Gastroesophageal sphincter (tissue), 4 donors: ENCODE measurements around the gene TIMD4. TPM values are rescaled to one million over a fixed set of nuclear protein-coding genes. Genes with fewer than 3 reads are reported as not detected.

Experiments used
- ATAC-seq: fragments of 150-250 bp; one replicate; pipeline ENCODE4 v1.9.1; 2016; ENCODE audit warnings: mild to moderate bottlenecking, moderate library complexity
- H3K27ac ChIP-seq, 4 donors: fragments of 200-600 bp; sonication (generic) in 3 of 4; 1 replicate in 3 of 4; 2 replicates in 1 of 4; pipeline ENCODE4 v1.5.1; 2016 to 2019
- H3K27me3 ChIP-seq: fragments of 200-600 bp; sonication (generic); one replicate; pipeline ENCODE4 v1.5.1; 2019
- H3K36me3 ChIP-seq, 2 donors: fragments of 200-600 bp; sonication (generic); one replicate each; pipeline ENCODE4 v1.5.1; 2019; ENCODE audit warnings: control low read depth in 1 of 2
- H3K4me1 ChIP-seq, 3 donors: fragments of 200-600 bp; sonication (generic); 1 replicate in 2 of 3; 2 replicates in 1 of 3; pipeline ENCODE4 v1.5.1; 2016 to 2019; ENCODE audit warnings: control low read depth in 2 of 3
- H3K4me3 ChIP-seq, 2 donors: fragments of 200-600 bp; sonication (generic); one replicate each; pipeline ENCODE4 v1.5.1; 2019; ENCODE audit warnings: mild to moderate bottlenecking in 1 of 2, moderate library complexity in 1 of 2
- H3K9me3 ChIP-seq, 3 donors: fragments of 200-600 bp; sonication (generic); one replicate each; pipeline ENCODE4 v1.5.1; 2017 to 2019; ENCODE audit warnings: control low read depth in 2 of 3
- EP300 ChIP-seq: sonication (generic); formaldehyde crosslinking; IDR thresholded peaks from one replicate; pipeline ENCODE4 v1.6.1; 2017; ENCODE audit warnings: antibody characterized with exemption, mild to moderate bottlenecking
- POLR2A ChIP-seq, 2 donors: fragments of 450-650 bp; IDR thresholded peaks; one replicate each; pipeline ENCODE4 v1.6.1; 2017; ENCODE audit warnings: antibody characterized with exemption in 2 of 2, mild to moderate bottlenecking in 2 of 2, moderate library complexity in 1 of 2
- POLR2AphosphoS5 ChIP-seq: sonication (generic); formaldehyde crosslinking; IDR thresholded peaks from one replicate; pipeline ENCODE4 v1.6.1; 2017; ENCODE audit warnings: antibody characterized with exemption
- WGBS, 2 donors: methylation state at CpG; one replicate each; pipeline ENCODE4 v1.1.5; 2018; ENCODE audit warnings: low coverage in 1 of 2; 5-methylcytosine and 5-hydroxymethylcytosine counted together
- total RNA-seq, 4 donors: library from RNA; depleted of rRNA; stranded (reverse); fragments of >200 nt; gene quantifications; one replicate each; pipeline ENCODE4 v1.1.0, GENCODE V29; 2016
- TF ChIP-seq, protein P1 (sequence below), 4 experiments: fragments of 200-600 bp in 2 of 4; fragments of 450-650 bp in 2 of 4; sonication (generic) in 1 of 4; IDR thresholded peaks; one replicate each; pipeline ENCODE4 v1.5.1; 2017 to 2019; ENCODE audit warnings: antibody characterized with exemption in 4 of 4, mild to moderate bottlenecking in 2 of 4, moderate library complexity in 2 of 4

Gene TIMD4
- total RNA-seq, 4 donors from 2014 or later: 0.67 to 1.2 TPM; not detected in 2

GRCh38 chr5:156871212-156871611 lies 91.8 kb downstream of the TIMD4 start:
- Histone ChIP-seq H3K36me3 (no peaks in the 10 kb centered on the region), H3K9me3 (peaks cover 0 to 13% (median 0%) of the 10 kb centered on the region in 3 donors), H3K4me3 (no peak overlapping the region), H3K4me1 (no peaks in the 10 kb centered on the region), H3K27me3 (no peaks in the 10 kb centered on the region), H3K27ac (no peak overlapping the region)
- TF ChIP-seq POLR2A (IDR thresholded peaks at IDR 0.05): no peak
- TF ChIP-seq EP300: no peak
- TF ChIP-seq POLR2AphosphoS5: no peak
- TF ChIP-seq, protein P1, sequence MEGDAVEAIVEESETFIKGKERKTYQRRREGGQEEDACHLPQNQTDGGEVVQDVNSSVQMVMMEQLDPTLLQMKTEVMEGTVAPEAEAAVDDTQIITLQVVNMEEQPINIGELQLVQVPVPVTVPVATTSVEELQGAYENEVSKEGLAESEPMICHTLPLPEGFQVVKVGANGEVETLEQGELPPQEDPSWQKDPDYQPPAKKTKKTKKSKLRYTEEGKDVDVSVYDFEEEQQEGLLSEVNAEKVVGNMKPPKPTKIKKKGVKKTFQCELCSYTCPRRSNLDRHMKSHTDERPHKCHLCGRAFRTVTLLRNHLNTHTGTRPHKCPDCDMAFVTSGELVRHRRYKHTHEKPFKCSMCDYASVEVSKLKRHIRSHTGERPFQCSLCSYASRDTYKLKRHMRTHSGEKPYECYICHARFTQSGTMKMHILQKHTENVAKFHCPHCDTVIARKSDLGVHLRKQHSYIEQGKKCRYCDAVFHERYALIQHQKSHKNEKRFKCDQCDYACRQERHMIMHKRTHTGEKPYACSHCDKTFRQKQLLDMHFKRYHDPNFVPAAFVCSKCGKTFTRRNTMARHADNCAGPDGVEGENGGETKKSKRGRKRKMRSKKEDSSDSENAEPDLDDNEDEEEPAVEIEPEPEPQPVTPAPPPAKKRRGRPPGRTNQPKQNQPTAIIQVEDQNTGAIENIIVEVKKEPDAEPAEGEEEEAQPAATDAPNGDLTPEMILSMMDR (IDR thresholded peaks at IDR 0.05): no peak
- ATAC-seq: no peak
- WGBS, 2 donors: 83 to 100% methylated on average over 1 of the region's 1 CpG

GRCh38 chr5:156870498-156870839 lies 92.6 kb downstream of the TIMD4 start:
- H3K9me3 ChIP-seq: peaks cover 0 to 13% (median 0%) of the 10 kb centered on the region in 3 donors
- no peak overlapping the region for H3K4me3 ChIP-seq
- ATAC-seq: no peak
- WGBS, 2 donors: 90% methylated on average over 1 of the region's 1 CpG; no CpG with 5 or more reads in 1 of the 2 donors
- H3K36me3 ChIP-seq: no peaks in the 10 kb centered on the region
- H3K4me1 ChIP-seq: no peaks in the 10 kb centered on the region
- TF ChIP-seq POLR2A (IDR thresholded peaks at IDR 0.05) (no peak), EP300 (no peak), POLR2AphosphoS5 (no peak)
- TF ChIP-seq, protein P1 (IDR thresholded peaks at IDR 0.05): no peak
- no peaks in the 10 kb centered on the region for H3K27me3 ChIP-seq
- no peak overlapping the region for H3K27ac ChIP-seq

Other genes starting within 250 kb of the TIMD4 start
- under 1 TPM in 2 of 4 donors, not detected in 2; 0.13 to 0.15 TPM for gene PPP1R2B, start 112.9 kb downstream of the TIMD4 start, total RNA-seq
- 1 to 10 TPM in 1 of 4 donors, not detected in 3; 1.1 TPM for gene HAVCR1, start 95.9 kb upstream of the TIMD4 start, total RNA-seq
- gene HAVCR2, start 145.8 kb upstream of the TIMD4 start, total RNA-seq: 10 to 100 TPM in 2 of 4 donors, 1 to 10 TPM in 2; 4.7 to 15.2 (median 10.1) TPM
- gene MED7, start 179.6 kb upstream of the TIMD4 start, total RNA-seq: 10 to 100 TPM in 3 of 4 donors, 1 to 10 TPM in 1; 8.9 to 17.9 (median 11.7) TPM
- gene GARIN3, start 203.0 kb upstream of the TIMD4 start, total RNA-seq: not detected
- 1 to 10 TPM in 3 of 4 donors, under 1 TPM in 1; 0.52 to 3.1 (median 1.8) TPM for gene ITK, start 217.6 kb upstream of the TIMD4 start, total RNA-seq